Measurements from ENCODE around the gene KCNT1. TPM values are rescaled to one million over a fixed set of nuclear protein-coding genes. Genes with fewer than 3 reads are reported as not detected.

Gene KCNT1
- total RNA-seq, 1 experiment from 2014 or later: not detected

GRCh38 chr9:135726138-135726853 is 24.3 kb downstream of the KCNT1 start:
- no peak for DNase-seq (ENCODE audit: low spot score)

- DNase-seq (ENCODE audit: low spot score): no peak
Measured at GRCh38 chr9:135727257-135727875, 25.4 kb downstream of the KCNT1 start.

GRCh38 chr9:135728436-135729110 is 26.6 kb downstream of the KCNT1 start:
- no peak for DNase-seq (ENCODE audit: low spot score)

- no peak for DNase-seq (ENCODE audit: low spot score)
Measured at GRCh38 chr9:135729480-135729879, 27.5 kb downstream of the KCNT1 start.

- no peak for DNase-seq (ENCODE audit: low spot score)
Measured at GRCh38 chr9:135731454-135731853, 29.5 kb downstream of the KCNT1 start.

GRCh38 chr9:135732569-135733257 is 30.7 kb downstream of the KCNT1 start:
- DNase-seq (ENCODE audit: low spot score): no peak

GRCh38 chr9:135734616-135735144 is 32.7 kb downstream of the KCNT1 start:
- no peak for DNase-seq (ENCODE audit: low spot score)

- no peak for DNase-seq (ENCODE audit: low spot score)
Measured at GRCh38 chr9:135736272-135736978, 34.4 kb downstream of the KCNT1 start.

GRCh38 chr9:135736979-135737839 is 35.2 kb downstream of the KCNT1 start:
- no peak for DNase-seq (ENCODE audit: low spot score)

GRCh38 chr9:135737840-135738521 is 36.0 kb downstream of the KCNT1 start:
- DNase-seq (ENCODE audit: low spot score): no peak

GRCh38 chr9:135739271-135740220 is 37.6 kb downstream of the KCNT1 start:
- no peak for DNase-seq (ENCODE audit: low spot score)

GRCh38 chr9:135741276-135742219 is 39.6 kb downstream of the KCNT1 start:
- no peak for DNase-seq (ENCODE audit: low spot score)

- no peak for DNase-seq (ENCODE audit: low spot score)
Measured at GRCh38 chr9:135743021-135743420, 41.0 kb downstream of the KCNT1 start.

- DNase-seq (ENCODE audit: low spot score): no peak
Measured at GRCh38 chr9:135743546-135744332, 41.8 kb downstream of the KCNT1 start.

GRCh38 chr9:135744333-135745070 is 42.5 kb downstream of the KCNT1 start:
- no peak for DNase-seq (ENCODE audit: low spot score)

- no peak for DNase-seq (ENCODE audit: low spot score)
Measured at GRCh38 chr9:135745189-135745588, 43.2 kb downstream of the KCNT1 start.
